Right cardiac atrium (tissue), 5 donors: Measurements from ENCODE around the gene TSPAN4. TPM values are rescaled to one million over a fixed set of nuclear protein-coding genes. Genes with fewer than 3 reads are reported as not detected.
A peak's percentile ranks its signal among the peaks of the same experiment; 100 is the strongest.

Experiments used
- ATAC-seq, 2 donors: fragments of 200-7000 bp; cut with Tn5 transposase; one replicate each; pipeline versions ENCODE4 v1.8.0 to v1.9.1; 2020; ENCODE audit warnings: moderate library complexity in 2 of 2, mild to moderate bottlenecking in 1 of 2
- DNase-seq, 3 donors: peaks; one replicate each; pipeline ENCODE4 v3.0.0-alpha.2; 2020
- H3K27ac ChIP-seq: one replicate; pipeline ENCODE4 v1.5.1; 2013; ENCODE audit warnings: mild to moderate bottlenecking, low read length, control low read depth, moderate library complexity
- H3K27me3 ChIP-seq: one replicate; pipeline ENCODE4 v1.6.1; 2013; ENCODE audit not compliant: control insufficient read depth, insufficient read depth
- H3K4me1 ChIP-seq: one replicate; pipeline ENCODE4 v1.6.1; 2013; ENCODE audit warnings: low read length; ENCODE audit not compliant: control insufficient read depth, insufficient read depth
- H3K4me3 ChIP-seq: one replicate; pipeline ENCODE4 v1.5.1; 2013; ENCODE audit warnings: low read length, control low read depth
- H3K9me3 ChIP-seq: one replicate; pipeline ENCODE4 v1.6.1; 2013; ENCODE audit warnings: low read length; ENCODE audit not compliant: control insufficient read depth
- WGBS: extraction: QIAGEN DNeasy Blood & Tissue Kit; methylation state at CpG from one replicate; pipeline ENCODE4 v1.1.7; 2013; 5-methylcytosine and 5-hydroxymethylcytosine counted together
- intact Hi-C, 4 donors: fragments of 100-400 bp; cut with DNase I; formaldehyde crosslinking; loops; one replicate each; pipeline versions ENCODE4 v1.11.0 to v1.14.0; 2022 to 2023
- polyA plus RNA-seq: library from polyadenylated mRNA; stranded (reverse); fragments of 200-250 nt; gene quantifications from one replicate; pipeline ENCODE4 v1.2.3, GENCODE V29; 2013
- total RNA-seq, 4 donors: library from RNA; stranded (reverse); fragmentation: NEBNext Ultra II Directional; extraction: Animal tissue kit (Norgen Biotek cat#: 25700); gene quantifications; one replicate each; pipeline ENCODE4 v1.2.1, GENCODE V29; 2021
- donor health status: healthy with polysubstance abuse.
- donor health status: DM: no; HTN: yes; CAD: no.
- donor health status: DM: no; HTN: no; CAD: no.
- donor health status: DM: no; HTN: yes; CAD: no; lungs with severe emphysema.
- donor health status: DM: yes; HTN: yes; CAD: no.

The TSPAN4 gene
- total and polyA plus RNA-seq, 5 donors = 36.6 to 45.1 (median 40.7) TPM

- 98% methylated on average over 17 of the region's 17 CpGs for WGBS
- intact Hi-C loops = no loop called here
- DNase-seq = peak in 1 of 3 donors; percentile 47
- Histone ChIP-seq H3K4me1 (no peaks in the 10 kb centered on the region), H3K4me3 (no peak overlapping the region), H3K27ac (no peak overlapping the region), H3K9me3 (no peaks in the 10 kb centered on the region), H3K27me3 (no peaks in the 10 kb centered on the region)
- no peak for ATAC-seq
Observed at GRCh38 chr11:886568-886967, 43.9 kb downstream of the TSPAN4 start.

- intact Hi-C loops = no loop called here
- ATAC-seq (no peak), DNase-seq (no peak)
- no peak overlapping the region for H3K4me3 ChIP-seq
- WGBS = 95% methylated on average over 14 of the region's 14 CpGs
- no peaks in the 10 kb centered on the region for H3K4me1 ChIP-seq
- H3K27me3 ChIP-seq = no peaks in the 10 kb centered on the region
- no peak overlapping the region for H3K27ac ChIP-seq
- no peaks in the 10 kb centered on the region for H3K9me3 ChIP-seq
Observed at GRCh38 chr11:887589-887988, 44.9 kb downstream of the TSPAN4 start.

- Histone ChIP-seq H3K27ac (no peak overlapping the region), H3K4me3 (no peak overlapping the region), H3K4me1 (no peaks in the 10 kb centered on the region), H3K9me3 (no peaks in the 10 kb centered on the region), H3K27me3 (no peaks in the 10 kb centered on the region)
- intact Hi-C loops = no loop called here
- peak in 2 of 3 donors; percentile 38 to 59 for DNase-seq
- ATAC-seq = no peak
- 91% methylated on average over 45 of the region's 45 CpGs for WGBS
Observed at GRCh38 chr11:888310-889212, 45.9 kb downstream of the TSPAN4 start.

- no peak for ATAC-seq
- WGBS = 91% methylated on average over 13 of the region's 13 CpGs
- no peak overlapping the region for H3K4me3 ChIP-seq
- no peaks in the 10 kb centered on the region for H3K27me3 ChIP-seq
- no peak for DNase-seq
- no peaks in the 10 kb centered on the region for H3K4me1 ChIP-seq
- no peaks in the 10 kb centered on the region for H3K9me3 ChIP-seq
- intact Hi-C loops = no loop called here
- no peak overlapping the region for H3K27ac ChIP-seq
Observed at GRCh38 chr11:889257-889656, 46.6 kb downstream of the TSPAN4 start.

- DNase-seq (peak in 2 of 3 donors; percentile 48 to 49), ATAC-seq (no peak)
- WGBS = 90% methylated on average over 32 of the region's 32 CpGs
- H3K4me3 ChIP-seq = no peak overlapping the region
- H3K9me3 ChIP-seq = no peaks in the 10 kb centered on the region
- no peaks in the 10 kb centered on the region for H3K4me1 ChIP-seq
- H3K27ac ChIP-seq = no peak overlapping the region
- H3K27me3 ChIP-seq = no peaks in the 10 kb centered on the region
- intact Hi-C loops = no loop called here
Observed at GRCh38 chr11:889687-890475, 47.2 kb downstream of the TSPAN4 start.

- Histone ChIP-seq H3K27ac (no peak overlapping the region), H3K4me1 (no peaks in the 10 kb centered on the region), H3K27me3 (no peaks in the 10 kb centered on the region), H3K4me3 (no peak overlapping the region), H3K9me3 (no peaks in the 10 kb centered on the region)
- DNase-seq (peak in 1 of 3 donors; percentile 33), ATAC-seq (no peak)
- WGBS = 79% methylated on average over 27 of the region's 27 CpGs
- intact Hi-C loops = no loop called here
Observed at GRCh38 chr11:890794-891540, 48.3 kb downstream of the TSPAN4 start.

- no peaks in the 10 kb centered on the region for H3K9me3 ChIP-seq
- peak in 1 of 3 donors; percentile 51 for DNase-seq
- WGBS = 84% methylated on average over 13 of the region's 13 CpGs
- intact Hi-C loops = no loop called here
- no peaks in the 10 kb centered on the region for H3K27me3 ChIP-seq
- H3K4me1 ChIP-seq = no peaks in the 10 kb centered on the region
- H3K4me3 ChIP-seq = no peak overlapping the region
- no peak overlapping the region for H3K27ac ChIP-seq
- ATAC-seq = no peak
Observed at GRCh38 chr11:893008-893654, 50.5 kb downstream of the TSPAN4 start.

- DNase-seq (no peak), ATAC-seq (no peak)
- Histone ChIP-seq H3K4me1 (no peaks in the 10 kb centered on the region), H3K27me3 (no peaks in the 10 kb centered on the region), H3K9me3 (no peaks in the 10 kb centered on the region), H3K27ac (no peak overlapping the region), H3K4me3 (no peak overlapping the region)
- intact Hi-C loops = no loop called here
- WGBS = 86% methylated on average over 12 of the region's 12 CpGs
Observed at GRCh38 chr11:894575-895201, 52.0 kb downstream of the TSPAN4 start.

- Histone ChIP-seq H3K4me3 (no peak overlapping the region), H3K4me1 (no peaks in the 10 kb centered on the region), H3K27ac (no peak overlapping the region), H3K9me3 (no peaks in the 10 kb centered on the region), H3K27me3 (no peaks in the 10 kb centered on the region)
- intact Hi-C loops = no loop called here
- 87% methylated on average over 26 of the region's 26 CpGs for WGBS
- DNase-seq = no peak
- ATAC-seq = no peak
Observed at GRCh38 chr11:895331-896110, 52.9 kb downstream of the TSPAN4 start.
